CD8-positive, alpha-beta memory T cell (primary cell): ENCODE results near the gene ACP7. TPM values are rescaled to one million over a fixed set of nuclear protein-coding genes. Genes with fewer than 3 reads are reported as not detected.

Source experiments
- CTCF ChIA-PET: fragments of 350-600 bp; sonication (Branson Sonifier 250); formaldehyde crosslinking; loops from one replicate; lab custom pipeline; 2021; ENCODE audit warnings: antibody characterized with exemption; lab: Charles Lee
- POLR2A ChIA-PET: fragments of 350-600 bp; sonication (Branson Sonifier 250); formaldehyde crosslinking; loops from one replicate; lab custom pipeline; 2021; ENCODE audit warnings: antibody characterized with exemption; lab: Charles Lee
- DNase-seq, 5 donors: peaks; one replicate each; pipeline versions ENCODE4 v3.0.0 to v3.0.0-alpha.2; 2020 to 2022; ENCODE audit warnings: mixed read lengths in 1 of 5
- H3K27ac ChIP-seq: one replicate; pipeline ENCODE4 v1.7.0; 2013; ENCODE audit warnings: low read depth, mild to moderate bottlenecking, low read length, moderate library complexity
- H3K27me3 ChIP-seq: 2 replicates; pipeline ENCODE4 v1.7.0; 2013; ENCODE audit warnings: low read length, mild to moderate bottlenecking; ENCODE audit not compliant: insufficient read depth, poor library complexity, severe bottlenecking
- H3K36me3 ChIP-seq: 2 replicates; pipeline ENCODE4 v1.7.0; 2013; ENCODE audit warnings: mild to moderate bottlenecking, low read length, moderate library complexity; ENCODE audit not compliant: insufficient read depth
- H3K4me1 ChIP-seq: 2 replicates; pipeline ENCODE4 v1.7.0; 2013; ENCODE audit warnings: mild to moderate bottlenecking, low read length, moderate library complexity; ENCODE audit not compliant: insufficient read depth
- H3K4me3 ChIP-seq: 2 replicates; pipeline ENCODE4 v1.7.0; 2013; ENCODE audit warnings: mild to moderate bottlenecking, low read length
- H3K9me3 ChIP-seq: 2 replicates; pipeline ENCODE4 v1.7.0; 2013; ENCODE audit warnings: mild to moderate bottlenecking, low read length
- H3K27ac Mint-ChIP-seq, 8 donors: one replicate each; pipeline ENCODE4 v1.8.0; 2020 to 2021; ENCODE audit warnings: mixed read lengths in 8 of 8, mild to moderate bottlenecking in 6 of 8, inconsistent platforms in 3 of 8, moderate library complexity in 3 of 8
- H3K27me3 Mint-ChIP-seq, 2 donors: one replicate each; pipeline ENCODE4 v1.8.0; 2020 to 2021; ENCODE audit warnings: mixed read lengths in 2 of 2, mild to moderate bottlenecking in 1 of 2, moderate library complexity in 1 of 2
- H3K36me3 Mint-ChIP-seq, 3 donors: one replicate each; pipeline ENCODE4 v1.8.0; 2020 to 2021; ENCODE audit warnings: mixed read lengths in 3 of 3, inconsistent platforms in 1 of 3, mild to moderate bottlenecking in 1 of 3
- H3K4me1 Mint-ChIP-seq, 3 donors: one replicate each; pipeline ENCODE4 v1.8.0; 2020 to 2021; ENCODE audit warnings: mixed read lengths in 3 of 3, inconsistent platforms in 1 of 3, mild to moderate bottlenecking in 1 of 3
- H3K4me3 Mint-ChIP-seq, 7 donors: one replicate each; pipeline ENCODE4 v1.8.0; 2020 to 2021; ENCODE audit warnings: mixed read lengths in 7 of 7, mild to moderate bottlenecking in 6 of 7, moderate library complexity in 4 of 7, inconsistent platforms in 2 of 7
- H3K9me3 Mint-ChIP-seq, 5 donors: one replicate each; pipeline ENCODE4 v1.8.0; 2020 to 2022; ENCODE audit warnings: mixed read lengths in 5 of 5, mild to moderate bottlenecking in 3 of 5, moderate library complexity in 2 of 5, inconsistent platforms in 1 of 5
- polyA plus RNA-seq: library from polyadenylated mRNA; unstranded; fragments of 300-500 nt; fragmentation: Illumina TruSeq; gene quantifications from one replicate; pipeline ENCODE4 v1.2.3, GENCODE V29; 2021
- total RNA-seq, 2 experiments: library from RNA; stranded (reverse); gene quantifications; one replicate each; pipeline ENCODE4 v1.2.3, GENCODE V29; 2021

ACP7 gene
- total and polyA plus RNA-seq, 3 experiments from 2014 or later: 0.22 TPM; not detected in 2

DNA sequence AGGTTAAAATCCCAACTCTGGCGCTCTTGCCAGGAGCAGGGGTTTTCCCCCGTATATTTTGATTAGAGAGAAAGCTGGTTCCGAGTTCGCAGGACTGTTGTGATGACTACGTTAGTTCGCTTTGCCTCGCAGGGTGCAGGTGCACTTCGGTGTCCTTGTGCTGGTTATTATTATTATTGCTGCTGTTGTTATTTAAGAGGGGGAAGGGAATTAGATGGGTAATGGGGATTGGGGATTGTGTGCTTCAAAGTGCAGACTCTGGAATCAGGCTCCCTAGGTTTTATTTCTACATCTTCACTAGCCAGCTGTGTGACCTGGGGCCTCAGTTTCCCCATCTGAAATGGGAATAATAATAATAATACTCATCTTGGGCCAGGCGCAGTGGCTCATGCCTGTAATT is 15.2 kb downstream of the ACP7 start:
- H3K4me3 ChIP-seq: no peak overlapping the region
- DNase-seq: no peak
- H3K27me3 Mint-ChIP-seq: peaks cover 22 to 42% of the 10 kb centered on the region in 2 donors
- no peaks in the 10 kb centered on the region for H3K4me1 Mint-ChIP-seq
- POLR2A ChIA-PET: no interaction called here
- H3K36me3 ChIP-seq: no peaks in the 10 kb centered on the region
- no peaks in the 10 kb centered on the region for H3K4me1 ChIP-seq
- peaks cover 0 to 3% (median 0%) of the 10 kb centered on the region in 5 donors for H3K9me3 Mint-ChIP-seq
- no peaks in the 10 kb centered on the region for H3K9me3 ChIP-seq
- CTCF ChIA-PET: interaction anchor here (1.6 kb wide), 1 partner anchor 10 kb away, joined by 4 read pairs; no protein-coding TSS in a partner anchor
- H3K27me3 ChIP-seq: no peaks in the 10 kb centered on the region
- no peak overlapping the region for H3K27ac ChIP-seq
- no peaks in the 10 kb centered on the region for H3K36me3 Mint-ChIP-seq
- no peak overlapping the region for H3K27ac Mint-ChIP-seq
- H3K4me3 Mint-ChIP-seq: peak overlapping the region in 1 of 7 donors; percentile 37

GRCh38 chr19:39100500-39101166 is 16.5 kb downstream of the ACP7 start:
- Histone ChIP-seq H3K36me3 (no peaks in the 10 kb centered on the region), H3K27ac (no peak overlapping the region), H3K27me3 (no peaks in the 10 kb centered on the region), H3K9me3 (no peaks in the 10 kb centered on the region), H3K4me1 (no peaks in the 10 kb centered on the region), H3K4me3 (no peak overlapping the region)
- Mint-ChIP-seq H3K9me3 (peaks cover 0 to 3% (median 0%) of the 10 kb centered on the region in 5 donors), H3K36me3 (no peaks in the 10 kb centered on the region), H3K4me3 (no peak overlapping the region), H3K27ac (no peak overlapping the region), H3K27me3 (peaks cover 22 to 35% of the 10 kb centered on the region in 2 donors), H3K4me1 (no peaks in the 10 kb centered on the region)
- ChIA-PET POLR2A (interaction anchor here (0.6 kb wide), 1 partner anchor 27 kb away, joined by 3 read pairs; no protein-coding TSS in a partner anchor), CTCF (interaction anchor here (1.6 kb wide), 1 partner anchor 9 kb away, joined by 4 read pairs; no protein-coding TSS in a partner anchor)
- DNase-seq: no peak

GRCh38 chr19:39103151-39103550 is 19.0 kb downstream of the ACP7 start:
- peaks cover 13 to 18% of the 10 kb centered on the region in 2 donors for H3K27me3 Mint-ChIP-seq
- Histone ChIP-seq H3K36me3 (no peaks in the 10 kb centered on the region), H3K27ac (no peak overlapping the region), H3K27me3 (no peaks in the 10 kb centered on the region), H3K9me3 (no peaks in the 10 kb centered on the region), H3K4me1 (no peaks in the 10 kb centered on the region), H3K4me3 (no peak overlapping the region)
- no peak overlapping the region for H3K27ac Mint-ChIP-seq
- no peaks in the 10 kb centered on the region for H3K4me1 Mint-ChIP-seq
- DNase-seq: no peak
- ChIA-PET POLR2A (no interaction called here), CTCF (no interaction called here)
- no peak overlapping the region for H3K4me3 Mint-ChIP-seq
- H3K9me3 Mint-ChIP-seq: no peaks in the 10 kb centered on the region
- no peaks in the 10 kb centered on the region for H3K36me3 Mint-ChIP-seq

GRCh38 chr19:39104186-39104596 is 20.0 kb downstream of the ACP7 start:
- H3K27me3 Mint-ChIP-seq: peaks cover 9 to 12% of the 10 kb centered on the region in 2 donors
- ChIA-PET CTCF (no interaction called here), POLR2A (no interaction called here)
- Histone ChIP-seq H3K27ac (no peak overlapping the region), H3K4me3 (no peak overlapping the region), H3K9me3 (no peaks in the 10 kb centered on the region), H3K4me1 (no peaks in the 10 kb centered on the region), H3K27me3 (no peaks in the 10 kb centered on the region), H3K36me3 (no peaks in the 10 kb centered on the region)
- H3K4me1 Mint-ChIP-seq: no peaks in the 10 kb centered on the region
- no peak overlapping the region for H3K27ac Mint-ChIP-seq
- no peak for DNase-seq
- H3K9me3 Mint-ChIP-seq: no peaks in the 10 kb centered on the region
- no peaks in the 10 kb centered on the region for H3K36me3 Mint-ChIP-seq
- H3K4me3 Mint-ChIP-seq: no peak overlapping the region

- no peaks in the 10 kb centered on the region for H3K36me3 ChIP-seq
- no peak for DNase-seq
- H3K9me3 Mint-ChIP-seq: no peaks in the 10 kb centered on the region
- no peak overlapping the region for H3K4me3 Mint-ChIP-seq
- H3K4me1 ChIP-seq: no peaks in the 10 kb centered on the region
- no peaks in the 10 kb centered on the region for H3K27me3 ChIP-seq
- no peak overlapping the region for H3K4me3 ChIP-seq
- H3K36me3 Mint-ChIP-seq: no peaks in the 10 kb centered on the region
- no peak overlapping the region for H3K27ac ChIP-seq
- CTCF ChIA-PET: interaction anchor here (1.0 kb wide), 1 partner anchor 54 kb away, joined by 3 read pairs; no protein-coding TSS in a partner anchor
- POLR2A ChIA-PET: no interaction called here
- H3K9me3 ChIP-seq: no peaks in the 10 kb centered on the region
- peaks cover 0 to 9% of the 10 kb centered on the region in 2 donors for H3K27me3 Mint-ChIP-seq
- H3K27ac Mint-ChIP-seq: peak overlapping the region in 1 of 8 donors; percentile 17
- H3K4me1 Mint-ChIP-seq: peaks cover 3 to 5% (median 4%) of the 10 kb centered on the region in 3 donors
Measured at GRCh38 chr19:39106194-39106593, 22.0 kb downstream of the ACP7 start.

DNA sequence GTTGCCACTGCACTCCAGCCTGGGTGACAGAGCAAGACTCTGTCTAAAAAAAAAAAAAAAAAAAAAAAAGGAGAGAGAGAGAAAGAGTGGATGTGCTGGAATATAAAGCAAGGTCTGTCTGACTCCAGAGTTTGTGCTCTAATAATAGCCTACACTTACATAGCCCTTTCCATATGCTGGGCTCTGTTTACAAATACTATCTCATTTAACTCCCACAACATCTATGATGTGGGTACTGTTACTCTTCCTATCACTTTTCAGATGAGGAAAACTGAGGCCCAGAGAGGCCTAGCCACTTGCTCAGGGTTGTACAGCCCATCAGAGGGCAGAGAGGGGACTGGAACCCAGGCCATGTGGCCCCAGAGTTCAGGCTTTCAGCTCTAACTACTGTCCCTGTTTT is 25.5 kb downstream of the ACP7 start:
- Histone ChIP-seq H3K9me3 (no peaks in the 10 kb centered on the region), H3K36me3 (no peaks in the 10 kb centered on the region), H3K4me3 (no peak overlapping the region), H3K27me3 (no peaks in the 10 kb centered on the region), H3K27ac (no peak overlapping the region), H3K4me1 (no peaks in the 10 kb centered on the region)
- DNase-seq: no peak
- CTCF ChIA-PET: interaction anchor here (0.7 to 3.2 kb wide), 14 partner anchors 9 to 423 kb away, joined by 3 to 10 read pairs (median 3); partner anchors contain the start of genes EID2B and SAMD4B
- H3K36me3 Mint-ChIP-seq: no peaks in the 10 kb centered on the region
- no peaks in the 10 kb centered on the region for H3K9me3 Mint-ChIP-seq
- POLR2A ChIA-PET: no interaction called here
- H3K4me3 Mint-ChIP-seq: no peak overlapping the region
- H3K27ac Mint-ChIP-seq: no peak overlapping the region
- peaks cover 3 to 5% (median 4%) of the 10 kb centered on the region in 3 donors for H3K4me1 Mint-ChIP-seq
- H3K27me3 Mint-ChIP-seq: peaks cover 0 to 20% of the 10 kb centered on the region in 2 donors

DNA sequence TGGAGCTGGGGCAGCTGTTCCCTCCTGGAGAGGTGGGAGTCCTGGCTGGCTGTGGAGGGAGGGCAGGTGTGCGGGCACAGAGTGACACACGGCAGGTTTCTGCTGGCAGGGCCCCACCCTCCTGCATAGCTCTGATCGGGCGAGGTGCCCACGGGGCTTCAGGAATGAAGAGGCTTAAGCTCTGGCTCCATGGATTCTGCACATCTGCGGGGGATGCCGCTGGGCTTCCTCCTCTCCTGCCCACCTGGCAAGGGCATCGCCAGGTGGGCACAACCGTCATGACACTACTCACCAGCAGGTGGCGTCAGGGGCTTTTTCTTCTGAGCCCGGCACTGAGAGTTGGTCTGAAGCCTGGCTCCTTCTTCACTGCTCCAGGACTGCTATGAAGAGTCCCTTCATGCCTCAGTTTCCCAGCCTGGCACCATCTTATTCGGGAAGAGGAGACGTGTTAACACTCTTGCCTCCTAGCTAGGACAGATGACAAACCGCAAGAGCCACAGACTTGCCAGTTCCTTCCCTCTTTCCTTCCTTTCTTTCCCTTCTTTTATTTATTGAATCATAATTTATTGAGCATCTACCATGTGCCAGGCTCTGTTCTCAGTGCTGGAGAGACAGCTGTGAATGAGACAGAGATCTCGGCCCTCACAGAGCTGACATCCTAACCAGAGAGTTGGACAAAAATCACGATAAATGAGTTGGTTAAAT is 26.2 kb downstream of the ACP7 start:
- Histone ChIP-seq H3K9me3 (no peaks in the 10 kb centered on the region), H3K4me3 (no peak overlapping the region), H3K36me3 (no peaks in the 10 kb centered on the region), H3K4me1 (no peaks in the 10 kb centered on the region), H3K27me3 (no peaks in the 10 kb centered on the region), H3K27ac (no peak overlapping the region)
- no peak overlapping the region for H3K4me3 Mint-ChIP-seq
- peak; percentile 44 to 80 (median 64) for DNase-seq
- CTCF ChIA-PET: interaction anchor here (0.7 to 3.2 kb wide), 17 partner anchors 10 to 422 kb away, joined by 3 to 10 read pairs (median 4); partner anchors contain the start of genes EID2B and SAMD4B
- no peaks in the 10 kb centered on the region for H3K9me3 Mint-ChIP-seq
- H3K27ac Mint-ChIP-seq: peak overlapping the region in 3 of 8 donors; percentile 17 to 61 (median 23)
- no peaks in the 10 kb centered on the region for H3K36me3 Mint-ChIP-seq
- H3K4me1 Mint-ChIP-seq: peaks cover 3 to 5% (median 4%) of the 10 kb centered on the region in 3 donors
- POLR2A ChIA-PET: no interaction called here
- peaks cover 0 to 23% of the 10 kb centered on the region in 2 donors for H3K27me3 Mint-ChIP-seq
